RPMI8226 (cell line): Measurements from ENCODE around the gene LRRK1.
"Not testable (repeated sequence)": the region's sequence is repeated elsewhere in the genome, so short reads cannot be mapped to it uniquely, and the experiment has no call there.

Experiments
- DNase-seq: peaks from one replicate; pipeline ENCODE4 v3.0.0-alpha.2; 2015

Gene LRRK1

DNA sequence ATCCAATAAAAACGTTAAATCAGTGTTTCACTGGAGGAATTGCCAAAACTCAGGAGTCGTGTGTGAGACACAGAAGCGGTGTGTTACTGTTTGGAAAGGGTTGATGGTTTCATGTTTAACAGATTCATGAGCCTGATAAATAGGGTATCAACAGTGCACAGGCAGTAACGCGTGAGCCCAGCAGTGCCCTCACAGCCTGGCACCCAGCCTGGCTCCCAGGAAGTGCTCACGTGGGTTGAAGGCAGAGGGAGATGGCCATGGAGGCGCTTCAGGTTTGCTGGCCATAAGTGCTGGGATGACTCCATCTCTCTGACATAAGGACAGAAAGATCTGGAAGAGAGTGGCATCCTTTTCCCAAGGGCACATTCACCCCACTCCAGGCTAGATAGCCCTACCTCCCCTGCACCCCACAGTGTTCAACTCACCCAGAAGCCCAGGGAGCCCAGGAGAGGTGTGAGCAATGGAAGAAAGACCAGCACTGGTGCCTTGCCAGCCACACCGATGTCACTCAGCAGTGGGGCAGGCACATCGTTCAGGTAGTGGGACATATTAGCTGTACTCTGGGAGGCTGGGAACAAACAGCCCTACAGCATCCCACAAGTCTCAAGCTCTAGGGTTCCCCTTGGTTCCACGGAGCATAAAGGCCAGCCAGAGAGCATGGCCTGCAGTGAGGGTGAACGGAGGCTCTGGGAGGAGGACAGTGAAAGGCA is 164.3 kb downstream of the LRRK1 start:
- peak; percentile 18 for DNase-seq

DNA sequence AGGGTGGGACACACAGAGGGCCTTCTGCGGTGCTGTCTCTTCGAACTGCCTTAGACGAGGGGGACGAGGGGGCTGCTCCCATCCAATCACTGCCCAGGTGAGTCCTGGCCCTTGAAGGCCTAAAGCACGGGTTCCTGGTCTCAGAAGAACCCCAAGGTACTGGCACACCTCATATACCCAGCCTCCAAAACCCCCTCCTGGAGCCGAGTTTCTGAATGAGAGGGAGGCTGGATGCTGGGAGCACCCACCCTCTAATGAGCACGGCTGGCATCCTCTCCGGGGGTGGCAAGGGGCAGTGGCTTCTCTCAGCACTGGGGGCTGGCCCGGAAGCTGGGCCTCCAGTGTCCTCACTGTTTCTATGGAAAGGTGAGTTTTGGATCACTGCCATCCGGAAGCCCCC is 165.6 kb downstream of the LRRK1 start:
- DNase-seq: no peak

DNA sequence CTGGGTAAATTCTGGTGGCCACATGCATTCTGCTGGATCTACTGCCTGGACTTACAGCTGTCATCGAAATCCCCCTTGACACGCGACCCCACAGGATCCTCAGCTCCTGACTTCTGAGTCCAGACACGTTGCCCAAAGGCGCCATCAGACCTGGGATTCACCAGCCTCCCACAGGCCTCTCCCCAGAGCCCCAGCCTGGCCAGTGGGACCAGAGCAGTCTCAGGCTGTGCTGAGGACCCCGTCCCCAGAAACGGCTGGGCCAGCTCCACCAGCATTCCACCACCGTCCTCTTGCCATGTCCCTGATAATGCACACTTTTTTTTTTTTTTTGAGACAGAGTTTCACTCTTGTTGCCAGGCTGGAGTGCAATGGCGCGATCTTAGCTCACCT is 166.1 kb downstream of the LRRK1 start:
- no peak for DNase-seq

DNA sequence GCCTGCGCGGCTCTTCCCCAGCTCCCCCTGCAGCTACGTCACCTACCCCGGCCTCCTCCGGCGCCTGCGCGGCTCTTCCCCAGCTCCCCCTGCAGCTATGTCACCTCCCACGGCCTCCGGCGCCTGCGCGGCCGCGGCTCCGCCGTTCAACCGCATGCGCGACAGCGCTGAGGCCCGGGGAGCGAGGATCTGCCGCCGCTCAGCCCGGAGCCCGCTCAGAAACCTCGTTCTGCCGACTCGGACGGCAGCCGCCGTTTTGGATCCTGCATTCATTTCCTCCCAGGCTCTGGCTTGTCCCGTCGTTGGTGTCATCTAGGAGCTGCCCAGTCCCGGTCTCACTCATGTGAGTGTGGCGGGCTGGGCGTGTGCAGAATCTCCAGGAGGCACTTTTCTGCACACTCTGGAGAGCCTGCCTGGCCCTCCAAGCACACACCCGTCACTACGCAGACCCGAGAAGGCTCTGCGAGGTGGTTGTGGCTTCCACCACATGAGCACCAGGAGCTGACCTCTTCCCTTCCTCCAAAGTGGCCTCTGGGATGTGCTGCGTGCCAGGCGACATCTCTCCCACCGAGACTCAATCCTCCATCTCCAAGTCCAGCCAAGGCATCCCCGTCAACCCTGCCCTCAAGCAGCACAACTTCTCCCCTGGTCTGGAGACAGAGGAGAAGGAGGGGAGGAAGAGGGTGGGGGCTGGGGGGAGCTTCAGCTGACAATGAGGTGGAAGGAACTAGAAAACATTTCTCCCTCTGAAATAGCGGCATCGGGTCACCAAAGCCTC is 167.4 kb downstream of the LRRK1 start:
- DNase-seq: no peak

DNA sequence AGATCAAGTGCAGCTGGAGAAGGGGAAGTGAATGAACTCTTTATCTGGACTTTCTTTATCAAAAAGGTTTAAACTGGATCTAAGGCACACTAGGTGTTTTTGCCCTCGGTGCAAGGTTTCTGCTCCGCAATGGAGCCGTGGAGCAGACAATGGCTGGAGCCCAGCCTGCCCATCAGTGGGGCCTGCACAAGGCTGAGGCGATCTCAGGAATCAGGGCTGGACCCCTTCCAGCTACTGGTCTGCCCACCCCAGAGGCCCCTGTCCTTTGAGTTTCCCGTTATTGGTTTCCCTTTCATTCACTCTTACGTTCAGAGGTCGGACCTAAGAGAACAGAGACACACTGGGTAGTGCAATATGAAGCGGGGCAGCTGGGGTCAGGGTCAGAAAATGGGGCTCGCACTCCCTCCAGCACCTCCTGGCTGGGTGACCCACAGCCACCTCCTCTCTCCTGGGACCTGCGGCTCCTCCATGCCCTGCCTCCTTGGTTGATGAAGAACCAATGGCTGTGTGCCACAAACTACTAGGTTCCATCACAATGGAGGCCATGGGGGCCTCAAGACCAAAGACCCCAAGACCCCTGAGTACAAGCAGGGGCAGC is 168.1 kb downstream of the LRRK1 start:
- no peak for DNase-seq

DNA sequence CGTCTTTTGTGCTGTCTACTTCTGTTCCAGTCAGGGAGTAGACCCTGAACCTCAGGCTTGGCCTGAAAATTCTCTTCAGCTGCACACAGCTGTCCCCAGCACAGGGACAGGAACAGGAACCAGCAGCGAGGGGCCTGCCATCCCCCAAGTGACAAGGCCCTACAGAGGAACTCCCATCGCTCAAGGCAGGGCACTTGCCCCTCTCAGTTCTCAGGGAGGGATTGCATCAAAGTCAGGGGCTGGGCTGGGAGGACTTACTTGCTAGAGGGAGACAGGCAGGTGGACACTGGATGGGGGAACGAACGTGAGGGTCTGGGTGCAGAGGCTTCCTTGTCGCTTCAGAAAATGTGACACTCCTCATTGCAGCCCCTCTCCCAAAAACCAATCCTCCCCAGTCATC is 169.1 kb downstream of the LRRK1 start:
- no peak for DNase-seq

DNA sequence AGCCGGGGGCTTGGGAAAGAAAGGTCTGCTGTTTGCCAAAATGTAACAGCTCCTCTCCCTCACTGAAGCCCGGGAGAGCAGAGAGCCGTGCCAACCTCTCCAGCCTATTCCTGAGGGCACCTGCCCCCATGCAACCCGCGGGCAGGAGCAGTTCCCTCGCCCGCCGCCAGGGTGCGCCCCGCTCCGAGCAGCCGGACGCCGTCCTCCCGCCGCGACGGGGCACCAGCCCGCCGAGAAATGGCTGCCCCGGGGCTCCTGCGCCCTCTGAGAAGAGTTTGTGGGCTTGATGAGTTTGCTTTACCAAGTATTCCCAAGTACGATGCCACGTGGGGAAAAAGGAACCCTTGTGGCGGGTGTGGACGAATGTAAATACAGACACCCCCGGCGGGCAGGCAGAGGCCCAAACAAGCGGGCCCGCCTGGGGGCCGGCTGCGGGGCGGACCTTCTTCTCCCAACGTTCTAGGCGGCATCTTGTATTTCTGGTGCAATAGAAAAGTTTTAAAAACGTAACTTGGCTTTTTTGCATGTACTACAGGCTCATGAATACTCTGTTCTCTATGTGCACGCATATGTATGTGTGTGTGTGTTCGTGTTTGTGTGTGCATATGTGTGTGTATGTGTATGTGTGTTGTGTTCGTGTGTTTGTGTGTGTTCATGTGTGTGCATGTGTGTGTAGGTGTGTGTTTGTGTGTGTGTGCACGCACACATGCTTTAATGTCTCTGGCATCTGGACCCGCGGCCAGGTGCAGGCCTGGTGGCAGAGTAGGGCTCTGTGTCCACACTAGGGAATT is 169.8 kb downstream of the LRRK1 start:
- peak; percentile 85 for DNase-seq

DNA sequence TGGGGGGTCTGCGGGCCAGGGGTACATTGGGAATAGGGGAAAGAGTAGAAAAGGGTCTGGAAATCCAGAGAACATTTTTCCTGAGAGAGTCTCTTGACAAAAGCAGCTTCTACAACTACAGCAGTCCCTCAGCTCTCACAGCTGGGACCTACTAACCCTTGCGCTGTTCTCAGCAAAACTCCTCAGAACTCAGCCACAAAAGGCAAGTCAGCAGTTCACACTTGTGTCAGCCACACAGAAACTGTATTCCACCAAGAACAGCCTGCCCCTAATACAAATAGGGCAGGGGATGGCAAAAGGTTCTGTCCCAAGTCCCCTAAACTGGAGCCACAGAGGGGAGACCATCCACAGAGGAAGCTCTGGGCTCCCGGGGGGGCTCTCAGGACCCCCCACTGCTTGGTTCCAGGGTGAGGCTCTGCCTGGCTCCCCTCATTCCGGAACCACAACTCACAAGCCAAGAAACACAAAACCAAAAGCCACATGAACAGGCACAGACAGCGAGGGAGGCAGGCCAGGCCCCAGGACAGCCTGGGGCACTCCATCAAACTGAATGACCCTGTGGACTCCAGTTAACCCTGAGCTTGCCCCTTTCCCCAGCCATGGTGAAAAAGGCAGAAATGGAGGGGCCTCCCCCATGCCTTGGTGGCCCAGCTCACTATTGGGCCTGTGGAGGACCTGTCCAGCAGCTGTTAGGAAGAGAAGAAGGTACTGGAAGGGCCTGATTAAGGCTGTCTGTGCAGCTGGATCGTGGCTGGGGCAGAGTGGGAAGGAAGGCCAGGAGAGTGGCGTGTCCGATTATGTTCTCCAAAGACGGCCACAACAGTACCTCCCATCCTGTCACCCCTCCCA is 170.6 kb downstream of the LRRK1 start:
- peak; percentile 90 for DNase-seq

DNA sequence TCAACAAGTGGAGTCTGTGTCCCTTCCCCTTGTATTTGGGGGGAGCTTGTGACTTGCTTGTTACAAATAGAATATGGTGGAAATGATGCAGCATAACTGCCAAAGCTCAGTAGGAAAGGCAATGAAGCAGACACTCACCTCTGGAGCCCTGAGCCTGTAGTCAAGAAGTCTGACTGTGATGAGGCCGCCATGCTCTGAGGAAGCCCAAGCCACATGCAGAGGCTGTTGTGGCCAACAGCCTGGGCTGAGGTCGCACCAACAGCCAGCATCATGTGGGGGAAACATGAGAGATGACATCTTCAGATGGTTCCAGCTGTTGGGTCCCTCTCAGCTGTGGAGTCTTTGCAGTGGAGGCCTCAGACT is 171.3 kb downstream of the LRRK1 start:
- peak; percentile 22 for DNase-seq

DNA sequence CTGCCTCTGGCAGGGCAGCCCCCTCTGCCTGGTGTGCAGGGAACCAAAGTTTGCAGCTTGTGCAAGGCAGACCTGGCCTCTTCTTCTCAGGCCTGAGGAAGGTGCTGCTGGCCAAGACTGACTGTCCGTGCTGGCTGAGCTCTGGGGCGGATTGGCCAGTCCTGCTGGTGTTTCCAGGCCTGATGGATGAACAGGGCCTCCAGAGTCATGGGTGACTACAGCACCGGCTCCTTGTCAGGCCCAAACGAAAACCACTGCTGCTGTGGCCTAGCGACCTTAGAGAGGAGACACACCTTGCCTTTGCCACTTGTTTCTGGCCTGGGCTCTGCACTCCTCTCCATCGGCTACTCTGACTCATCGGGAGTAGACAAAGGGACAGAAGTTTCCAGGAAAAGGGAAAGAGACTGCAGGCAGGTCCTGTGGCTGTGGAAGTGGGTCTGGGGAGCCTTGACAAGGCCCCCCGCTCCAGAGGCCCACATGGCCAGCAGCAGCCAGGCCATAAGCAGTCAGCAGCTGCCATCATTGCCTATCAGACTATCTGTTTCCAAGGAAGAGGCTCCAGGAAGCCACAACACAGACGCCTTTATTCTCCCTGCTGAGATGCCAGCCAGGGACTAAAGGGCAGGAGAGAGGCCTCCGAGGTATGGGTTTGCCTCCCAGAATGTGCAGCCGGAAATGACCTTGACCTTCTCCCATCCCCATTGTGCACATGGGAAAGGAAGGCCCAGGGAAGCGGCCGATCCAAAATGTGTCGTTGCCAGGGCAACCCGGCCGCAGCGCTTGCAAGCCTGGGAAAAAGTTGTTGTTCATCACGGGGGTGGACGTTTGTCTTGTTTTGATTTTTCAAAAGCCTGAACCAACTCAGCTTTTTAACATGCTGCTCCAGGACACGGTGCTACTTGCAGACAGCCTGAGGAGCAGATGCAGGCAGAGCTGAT is 172.2 kb downstream of the LRRK1 start:
- no peak for DNase-seq

DNA sequence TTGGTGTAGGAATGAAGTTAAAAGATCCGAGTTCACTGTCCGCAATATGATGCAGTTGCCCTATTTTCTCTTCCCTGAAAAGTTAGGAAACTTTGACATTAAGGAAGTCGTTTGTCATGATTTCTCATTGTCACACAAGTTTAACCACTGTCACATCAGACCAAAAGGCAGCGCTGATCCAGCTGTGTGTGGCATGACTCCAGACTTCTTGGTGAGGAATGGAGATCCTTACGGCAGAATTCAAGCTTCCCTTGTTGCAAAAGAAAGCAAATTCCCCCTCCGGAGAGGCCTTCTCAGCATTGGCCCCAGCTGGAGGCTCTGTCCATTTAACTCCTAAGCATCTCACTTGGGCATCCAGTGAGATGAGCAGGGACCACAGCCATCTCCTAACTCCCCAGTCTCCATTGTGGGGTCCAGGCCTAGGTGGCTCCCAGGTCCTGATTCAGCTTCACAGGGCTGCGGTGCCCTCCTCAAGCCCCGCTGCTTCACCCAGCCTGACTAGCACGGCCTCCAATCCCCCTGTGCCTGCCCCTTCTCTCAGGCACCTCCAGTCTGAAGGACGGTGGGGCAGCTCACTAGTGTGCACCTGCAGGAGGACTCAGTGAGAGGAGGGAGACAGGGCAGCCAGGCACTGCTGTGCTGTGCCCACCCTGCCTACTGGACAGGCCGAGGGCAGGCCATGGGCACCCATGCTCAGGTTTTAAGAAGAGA is 173.2 kb downstream of the LRRK1 start:
- no peak for DNase-seq

DNA sequence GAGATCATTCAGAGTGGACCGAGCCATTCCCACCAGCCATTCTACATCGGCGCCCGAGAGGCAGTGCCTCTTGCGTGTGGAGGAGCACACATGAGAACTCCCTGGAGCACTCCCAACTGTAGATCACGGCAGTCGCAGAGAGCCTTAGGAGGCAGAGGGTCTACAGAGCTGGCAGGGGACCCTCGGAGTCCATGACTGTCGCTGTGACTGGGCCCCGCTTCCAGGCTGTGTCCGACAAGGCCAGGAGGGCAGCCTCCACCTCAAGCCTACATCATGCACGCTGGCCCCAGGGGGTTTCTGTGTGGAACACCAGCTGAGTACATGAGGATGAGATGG is 173.7 kb downstream of the LRRK1 start:
- no peak for DNase-seq

DNA sequence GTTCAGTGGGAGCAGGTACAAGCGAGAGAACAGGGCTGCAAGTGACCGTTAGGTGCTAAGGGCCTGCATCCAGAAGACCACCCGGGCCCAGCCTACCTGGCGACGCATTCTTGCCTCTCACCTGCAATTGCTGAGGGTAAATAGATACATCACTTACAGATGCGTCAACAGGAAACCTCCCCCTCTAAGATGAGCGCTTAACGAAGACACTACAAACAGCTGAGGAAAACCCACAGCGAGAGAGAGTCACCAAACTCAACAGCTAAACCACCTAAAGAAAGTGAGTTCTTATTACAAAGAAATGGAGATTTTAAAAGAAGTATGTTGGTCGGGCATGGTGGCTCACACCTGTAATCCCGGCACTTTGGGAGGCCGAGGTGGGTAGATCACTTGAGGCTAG is 174.8 kb downstream of the LRRK1 start:
- DNase-seq: no peak

DNA sequence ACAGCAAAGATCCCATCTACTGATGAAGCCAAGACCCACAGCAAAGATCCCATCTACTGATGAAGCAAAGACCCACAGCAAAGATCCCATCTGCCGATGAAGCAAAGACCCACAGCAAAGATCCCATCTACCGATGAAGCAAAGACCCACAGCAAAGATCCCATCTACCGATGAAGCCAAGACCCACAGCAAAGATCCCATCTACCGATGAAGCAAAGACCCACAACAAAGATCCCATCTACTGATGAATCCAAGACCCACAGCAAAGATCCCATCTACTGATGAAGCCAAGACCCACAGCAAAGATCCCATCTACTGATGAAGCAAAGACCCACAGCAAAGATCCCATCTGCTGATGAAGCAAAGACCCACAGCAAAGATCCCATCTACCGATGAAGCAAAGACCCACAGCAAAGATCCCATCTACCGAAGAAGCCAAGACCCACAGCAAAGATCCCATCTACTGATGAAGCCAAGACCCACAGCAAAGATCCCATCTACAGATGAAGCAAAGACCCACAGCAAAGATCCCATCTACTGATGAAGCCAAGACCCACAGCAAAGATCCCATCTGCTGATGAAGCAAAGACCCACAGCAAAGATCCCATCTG is 176.7 kb downstream of the LRRK1 start:
- not testable (repeated sequence) for DNase-seq

DNA sequence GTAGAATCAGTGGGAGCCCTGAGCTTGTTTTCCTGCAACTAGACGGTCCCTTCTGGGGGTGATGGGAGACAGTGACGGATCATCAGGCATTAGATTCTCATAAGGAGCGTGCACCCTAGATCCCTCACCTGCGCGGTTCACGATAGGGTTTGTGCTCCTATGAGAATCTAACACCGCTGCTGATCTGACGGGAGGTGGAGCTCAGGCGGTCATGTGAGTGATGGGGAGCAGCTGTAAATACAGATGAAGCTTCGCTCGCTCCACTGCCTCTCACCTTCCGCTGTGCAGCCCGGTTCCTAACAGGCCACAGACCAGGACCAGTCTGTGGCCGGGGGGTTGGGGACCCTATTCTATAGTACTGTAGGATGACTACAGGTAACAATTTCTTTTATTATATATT is 178.0 kb downstream of the LRRK1 start:
- no peak for DNase-seq

DNA sequence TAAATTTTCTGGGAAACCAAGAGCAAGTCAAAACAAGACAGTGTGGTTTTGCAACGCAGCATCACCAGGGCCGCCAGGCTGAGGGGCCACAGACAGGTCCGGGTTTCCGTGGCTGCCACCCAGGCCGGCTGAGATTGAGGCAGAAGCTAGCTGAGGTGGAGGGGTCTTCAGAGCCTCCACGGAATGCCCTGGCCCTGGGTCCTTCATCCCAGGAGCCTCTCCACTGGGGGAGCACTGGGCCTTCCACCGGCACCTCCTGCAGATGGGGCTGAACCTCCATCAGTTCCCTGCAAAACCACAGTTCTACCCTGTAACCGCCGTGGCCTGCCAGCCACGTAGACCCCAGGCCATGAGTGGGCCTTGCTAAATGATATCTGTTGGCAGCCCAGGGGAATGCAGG is 180.0 kb downstream of the LRRK1 start:
- no peak for DNase-seq

DNA sequence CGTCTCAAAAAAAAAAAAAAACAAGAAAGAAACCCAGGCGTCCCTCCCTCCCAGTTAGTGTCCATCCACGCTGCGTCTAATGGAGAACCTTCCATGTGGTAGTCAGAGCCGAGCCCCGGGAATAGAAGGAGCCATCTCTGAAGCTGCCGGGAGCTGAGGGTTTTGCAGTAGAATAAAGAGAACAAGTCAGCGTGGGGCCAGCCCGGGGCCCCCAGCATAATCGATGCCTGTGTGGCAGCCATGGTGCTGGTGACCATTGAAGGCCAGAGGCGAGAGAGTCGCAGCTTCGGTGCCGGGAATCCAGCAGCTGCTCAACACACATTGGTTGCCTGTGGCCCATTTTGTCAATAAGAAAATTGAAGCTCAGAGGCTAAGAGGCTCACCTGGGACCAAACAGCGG is 181.0 kb downstream of the LRRK1 start:
- no peak for DNase-seq

DNA sequence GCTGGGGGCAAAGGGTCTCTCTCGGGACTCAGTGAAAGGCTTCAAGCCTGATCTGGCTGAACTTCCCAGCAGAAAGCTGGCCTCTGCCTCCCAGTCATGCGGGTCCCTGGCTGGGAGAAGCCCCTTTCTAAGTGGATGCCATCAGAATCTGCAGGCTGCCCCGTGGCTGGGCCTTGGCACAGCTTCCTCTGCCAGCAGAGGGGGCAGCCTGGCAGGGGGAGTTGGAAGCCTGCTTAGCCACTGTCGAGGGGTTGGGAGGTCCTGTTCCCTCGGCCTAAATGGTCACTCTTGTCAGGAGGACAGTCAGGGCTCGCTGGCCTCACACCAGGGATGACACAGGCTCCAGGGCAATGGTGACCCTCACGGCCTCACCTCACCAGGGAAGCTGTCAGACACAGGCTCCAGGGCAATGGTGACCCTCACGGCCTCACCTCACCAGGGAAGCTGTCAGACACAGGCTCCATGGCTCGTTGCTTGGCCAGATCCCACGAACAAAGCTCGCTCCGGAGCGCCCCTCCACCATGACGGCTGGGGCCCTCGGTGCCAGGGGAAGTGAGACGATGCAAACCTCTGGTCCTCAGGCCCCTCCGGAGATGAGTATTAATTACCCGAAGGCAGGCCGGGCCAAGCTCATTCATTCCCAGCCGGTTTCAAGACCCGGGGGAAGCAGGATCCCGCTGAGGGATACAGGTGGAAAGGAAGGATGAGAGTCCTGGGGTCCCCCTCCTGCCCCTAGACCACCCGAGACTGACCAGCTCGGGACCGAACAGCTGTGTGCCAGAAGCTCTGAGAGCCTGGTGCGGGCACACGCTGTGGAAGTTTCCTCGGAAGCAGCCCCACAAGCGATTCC is 181.7 kb downstream of the LRRK1 start:
- DNase-seq: peak; percentile 24

DNA sequence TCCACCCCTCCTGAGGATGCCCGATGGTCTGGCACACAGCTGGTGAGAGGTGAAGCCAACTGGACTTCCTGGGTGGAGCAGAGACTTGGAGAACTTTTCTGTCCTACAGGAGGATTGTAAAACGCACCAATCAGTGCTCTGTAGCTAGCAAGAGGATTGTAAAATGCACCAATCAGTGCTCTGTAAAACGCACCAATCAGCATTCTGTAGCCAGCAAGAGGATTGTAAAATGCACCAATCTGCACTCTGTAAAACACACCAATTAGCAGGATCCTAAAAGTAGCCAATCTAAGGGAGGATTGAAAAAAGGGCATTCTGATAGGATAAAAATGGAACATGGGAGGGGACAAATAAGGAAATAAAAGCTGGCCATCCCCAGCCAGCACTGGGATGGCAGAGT is 182.5 kb downstream of the LRRK1 start:
- DNase-seq: no peak
